Measurements from ENCODE around the gene C1orf122. TPM values are rescaled to one million over a fixed set of nuclear protein-coding genes. Genes with fewer than 3 reads are reported as not detected.

The C1orf122 gene
- total RNA-seq, 4 donors from 2014 or later: 38.6 to 52.6 (median 47.0) TPM

DNA sequence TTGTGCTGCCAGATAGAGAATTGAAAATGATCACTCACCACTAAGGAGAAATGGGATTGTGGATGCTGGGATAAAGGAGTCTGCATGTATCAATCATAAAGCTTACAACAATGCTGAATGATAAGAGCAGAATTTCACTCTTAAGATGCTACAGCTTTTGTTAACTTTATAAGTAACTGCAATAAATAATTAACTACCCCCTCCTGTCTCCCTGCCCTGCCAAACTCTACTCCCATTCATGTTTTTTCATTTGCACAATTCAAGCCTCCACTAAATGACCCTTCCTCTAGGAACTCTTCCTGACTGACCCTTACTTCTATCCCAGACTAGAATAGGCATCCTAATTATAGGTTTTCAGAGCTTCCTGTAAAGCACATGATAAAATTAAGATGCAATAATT, 36.9 kb downstream of the C1orf122 start:
- H3K4me3 ChIP-seq (ENCODE audit: low read depth, poor library complexity, severe bottlenecking): no peak overlapping the region
- no peak for DNase-seq (ENCODE audit: low spot score in 2 of 2)
- intact Hi-C loops (cut with DNase I; ENCODE audit: low total_unique reads): loop anchor here (10.0 kb wide), 1 partner anchor 1880 kb away; no protein-coding TSS in a partner anchor
- TF ChIP-seq POLR2A (IDR thresholded peaks at IDR 0.05): no peak
- TF ChIP-seq, protein P1, sequence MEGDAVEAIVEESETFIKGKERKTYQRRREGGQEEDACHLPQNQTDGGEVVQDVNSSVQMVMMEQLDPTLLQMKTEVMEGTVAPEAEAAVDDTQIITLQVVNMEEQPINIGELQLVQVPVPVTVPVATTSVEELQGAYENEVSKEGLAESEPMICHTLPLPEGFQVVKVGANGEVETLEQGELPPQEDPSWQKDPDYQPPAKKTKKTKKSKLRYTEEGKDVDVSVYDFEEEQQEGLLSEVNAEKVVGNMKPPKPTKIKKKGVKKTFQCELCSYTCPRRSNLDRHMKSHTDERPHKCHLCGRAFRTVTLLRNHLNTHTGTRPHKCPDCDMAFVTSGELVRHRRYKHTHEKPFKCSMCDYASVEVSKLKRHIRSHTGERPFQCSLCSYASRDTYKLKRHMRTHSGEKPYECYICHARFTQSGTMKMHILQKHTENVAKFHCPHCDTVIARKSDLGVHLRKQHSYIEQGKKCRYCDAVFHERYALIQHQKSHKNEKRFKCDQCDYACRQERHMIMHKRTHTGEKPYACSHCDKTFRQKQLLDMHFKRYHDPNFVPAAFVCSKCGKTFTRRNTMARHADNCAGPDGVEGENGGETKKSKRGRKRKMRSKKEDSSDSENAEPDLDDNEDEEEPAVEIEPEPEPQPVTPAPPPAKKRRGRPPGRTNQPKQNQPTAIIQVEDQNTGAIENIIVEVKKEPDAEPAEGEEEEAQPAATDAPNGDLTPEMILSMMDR (IDR thresholded peaks at IDR 0.05): no peak

GRCh38 chr1:37845049-37845646, 37.6 kb downstream of the C1orf122 start:
- 94 to 96% methylated on average over 5 of the region's 5 CpGs for WGBS, 2 donors
- TF ChIP-seq POLR2A (IDR thresholded peaks at IDR 0.05): no peak
- TF ChIP-seq, protein P1 (IDR thresholded peaks at IDR 0.05): no peak
- DNase-seq (ENCODE audit: low spot score in 2 of 2): no peak
- H3K4me3 ChIP-seq (ENCODE audit: low read depth, poor library complexity, severe bottlenecking): no peak overlapping the region
- intact Hi-C loops (cut with DNase I; ENCODE audit: low total_unique reads): loop anchor here (10.0 kb wide), 1 partner anchor 1880 kb away; no protein-coding TSS in a partner anchor

GRCh38 chr1:37845786-37846185, 38.2 kb downstream of the C1orf122 start:
- no peak overlapping the region for H3K4me3 ChIP-seq (ENCODE audit: low read depth, poor library complexity, severe bottlenecking)
- WGBS, 2 donors: 72 to 78% methylated on average over 3 of the region's 3 CpGs
- intact Hi-C loops (cut with DNase I; ENCODE audit: low total_unique reads): loop anchor here (10.0 kb wide), 1 partner anchor 1879 kb away; no protein-coding TSS in a partner anchor
- no peak for DNase-seq (ENCODE audit: low spot score in 2 of 2)
- no peak for TF ChIP-seq POLR2A (IDR thresholded peaks at IDR 0.05)
- TF ChIP-seq, protein P1 (IDR thresholded peaks at IDR 0.05): no peak

DNA sequence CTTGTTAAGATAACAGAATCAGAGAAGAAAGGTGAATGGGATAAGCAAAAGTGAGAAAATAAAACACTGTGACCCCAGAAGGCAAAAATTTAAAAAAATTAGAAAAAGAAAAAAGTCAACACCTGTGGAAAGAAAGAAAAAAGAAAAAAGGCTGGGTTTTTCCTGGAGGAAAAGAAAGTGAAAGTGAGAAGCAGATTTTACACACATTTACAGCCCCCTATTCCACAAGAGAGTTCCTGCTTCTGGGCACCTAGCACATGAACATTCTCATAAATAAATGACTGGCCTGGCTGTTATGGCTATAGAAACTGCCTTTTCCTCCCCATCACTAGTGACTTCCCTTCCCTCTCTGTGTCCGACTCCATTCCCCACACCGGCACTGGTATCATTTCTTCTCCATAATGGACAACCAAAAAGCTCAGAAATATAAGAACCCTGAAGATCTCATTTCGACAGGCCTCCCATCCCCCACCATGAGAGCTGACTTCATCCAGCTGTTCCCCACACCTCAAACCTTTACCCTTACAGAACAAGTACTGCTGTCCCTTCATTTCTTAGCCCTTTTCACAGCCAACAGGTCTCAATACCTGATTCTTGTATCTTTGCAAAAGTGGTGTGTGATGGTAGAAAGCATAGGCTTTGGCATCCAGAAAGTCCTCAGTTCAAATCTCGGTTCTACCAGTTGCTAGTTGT, 39.2 kb downstream of the C1orf122 start:
- DNase-seq (ENCODE audit: low spot score in 2 of 2): no peak
- TF ChIP-seq, protein P1 (IDR thresholded peaks at IDR 0.05): no peak
- TF ChIP-seq POLR2A (IDR thresholded peaks at IDR 0.05): no peak
- intact Hi-C loops (cut with DNase I; ENCODE audit: low total_unique reads): loop anchor here (10.0 kb wide), 1 partner anchor 1878 kb away; no protein-coding TSS in a partner anchor
- H3K4me3 ChIP-seq (ENCODE audit: low read depth, poor library complexity, severe bottlenecking): no peak overlapping the region
- 80 to 87% methylated on average over 4 of the region's 4 CpGs for WGBS, 2 donors

DNA sequence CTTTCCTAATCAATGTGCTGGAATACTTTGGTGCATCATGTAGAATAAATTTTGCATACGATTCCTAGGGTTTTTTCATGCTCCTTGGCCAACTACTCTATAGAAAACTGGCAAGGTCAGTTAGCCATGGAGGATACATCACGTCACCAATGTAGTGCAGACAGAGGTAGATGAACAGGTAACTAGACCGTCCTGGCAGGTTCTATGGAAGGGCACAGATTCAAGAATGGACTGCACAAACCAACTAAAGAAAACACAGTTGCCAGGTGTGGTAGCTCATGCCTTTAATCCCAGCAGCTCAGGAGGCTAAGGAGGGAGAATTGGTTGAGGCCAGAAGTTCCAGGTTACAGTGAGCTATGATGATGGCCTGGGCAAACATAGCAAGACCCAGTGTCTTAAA, 41.9 kb downstream of the C1orf122 start:
- no peak for DNase-seq (ENCODE audit: low spot score in 2 of 2)

More for the DNA sequence above, 41.9 kb downstream of the C1orf122 start:
- intact Hi-C loops (cut with DNase I; ENCODE audit: low total_unique reads): loop anchor here (10.0 kb wide), 1 partner anchor 1875 kb away; no protein-coding TSS in a partner anchor
- H3K4me3 ChIP-seq (ENCODE audit: low read depth, poor library complexity, severe bottlenecking): no peak overlapping the region
- WGBS, 2 donors: 80 to 85% methylated on average over 3 of the region's 3 CpGs
- TF ChIP-seq, protein P1 (IDR thresholded peaks at IDR 0.05): no peak
- no peak for TF ChIP-seq POLR2A (IDR thresholded peaks at IDR 0.05)

All from lower leg skin (tissue), 4 donors.